ENCODE results near the gene USP48.

DNA sequence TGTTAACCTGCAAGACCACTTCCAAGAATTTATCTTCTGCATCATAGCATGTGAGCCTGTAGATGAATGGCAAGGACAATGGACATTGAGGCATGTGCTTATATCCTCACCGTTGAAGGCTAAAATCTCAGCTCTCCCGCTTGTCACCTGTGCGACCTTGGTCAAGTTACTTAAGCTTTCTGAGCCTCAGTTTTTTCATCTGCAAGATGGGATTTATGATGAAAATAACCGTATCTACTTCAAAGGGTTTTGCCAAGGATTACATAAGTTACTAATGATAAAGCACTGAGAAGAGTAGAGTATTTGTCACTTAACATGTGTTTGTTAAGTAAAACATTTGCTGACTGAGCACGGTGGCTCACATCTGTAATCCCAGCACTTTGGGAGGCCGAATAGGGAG lies 128.7 kb downstream of the USP48 start:
- no peak for TF ChIP-seq POLR2A (IDR thresholded peaks at IDR 0.05)
- TF ChIP-seq, protein P1, sequence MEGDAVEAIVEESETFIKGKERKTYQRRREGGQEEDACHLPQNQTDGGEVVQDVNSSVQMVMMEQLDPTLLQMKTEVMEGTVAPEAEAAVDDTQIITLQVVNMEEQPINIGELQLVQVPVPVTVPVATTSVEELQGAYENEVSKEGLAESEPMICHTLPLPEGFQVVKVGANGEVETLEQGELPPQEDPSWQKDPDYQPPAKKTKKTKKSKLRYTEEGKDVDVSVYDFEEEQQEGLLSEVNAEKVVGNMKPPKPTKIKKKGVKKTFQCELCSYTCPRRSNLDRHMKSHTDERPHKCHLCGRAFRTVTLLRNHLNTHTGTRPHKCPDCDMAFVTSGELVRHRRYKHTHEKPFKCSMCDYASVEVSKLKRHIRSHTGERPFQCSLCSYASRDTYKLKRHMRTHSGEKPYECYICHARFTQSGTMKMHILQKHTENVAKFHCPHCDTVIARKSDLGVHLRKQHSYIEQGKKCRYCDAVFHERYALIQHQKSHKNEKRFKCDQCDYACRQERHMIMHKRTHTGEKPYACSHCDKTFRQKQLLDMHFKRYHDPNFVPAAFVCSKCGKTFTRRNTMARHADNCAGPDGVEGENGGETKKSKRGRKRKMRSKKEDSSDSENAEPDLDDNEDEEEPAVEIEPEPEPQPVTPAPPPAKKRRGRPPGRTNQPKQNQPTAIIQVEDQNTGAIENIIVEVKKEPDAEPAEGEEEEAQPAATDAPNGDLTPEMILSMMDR (IDR thresholded peaks at IDR 0.05), result no peak

Measured in esophagus squamous epithelium (tissue), 4 donors.